ENCODE data around the gene SHFL.

- TF ChIP-seq CTCF (IDR thresholded peaks at IDR 0.05; ENCODE audit: poor library complexity, severe bottlenecking) (no peak), TAF1 (IDR thresholded peaks at IDR 0.05; ENCODE audit: low read depth) (no peak), POLR2AphosphoS5 (IDR thresholded peaks at IDR 0.05) (no peak), RAD21 (conservative IDR thresholded peaks at IDR 0.05) (no peak), REST (IDR thresholded peaks at IDR 0.05; ENCODE audit: borderline replicate concordance) (no peak), SMC3 (conservative IDR thresholded peaks at IDR 0.05; ENCODE audit: poor library complexity) (no peak)
These were observed 15.2 kb upstream of the SHFL start for GRCh38 chr19:10070730-10071446.

Data from neural cell (in vitro differentiated cells).